ENCODE results near the gene PCDHGA10. TPM values are rescaled to one million over a fixed set of nuclear protein-coding genes. Genes with fewer than 3 reads are reported as not detected.
"Not testable (repeated sequence)": the region's sequence is repeated elsewhere in the genome, so short reads cannot be mapped to it uniquely, and the experiment has no call there.

Gene PCDHGA10
- total RNA-seq, 1 donor from 2014 or later: 0.34 TPM

GRCh38 chr5:141383345-141383744 lies 29.4 kb upstream of the PCDHGA10 start:
- Mint-ChIP-seq H3K4me3 (ENCODE audit: low read depth) (peak overlapping the region; percentile 75), H3K36me3 (ENCODE audit: low read depth) (no peaks in the 10 kb centered on the region), H3K9me3 (peaks cover 41% of the 10 kb centered on the region), H3K27ac (no peak overlapping the region), H3K27me3 (ENCODE audit: low read depth) (peaks cover 13% of the 10 kb centered on the region), H3K4me1 (ENCODE audit: low read depth) (no peaks in the 10 kb centered on the region)
- intact Hi-C loops (cut with micrococcal nuclease): no loop called here
- no peak for DNase-seq (ENCODE audit: low spot score)

GRCh38 chr5:141384471-141385267 lies 28.1 kb upstream of the PCDHGA10 start:
- no peak for DNase-seq (ENCODE audit: low spot score)
- Mint-ChIP-seq H3K4me3 (ENCODE audit: low read depth) (no peak overlapping the region), H3K27ac (no peak overlapping the region), H3K27me3 (ENCODE audit: low read depth) (peaks cover 16% of the 10 kb centered on the region), H3K4me1 (ENCODE audit: low read depth) (no peaks in the 10 kb centered on the region), H3K9me3 (peaks cover 46% of the 10 kb centered on the region), H3K36me3 (ENCODE audit: low read depth) (no peaks in the 10 kb centered on the region)
- intact Hi-C loops (cut with micrococcal nuclease): no loop called here

- H3K4me1 Mint-ChIP-seq (ENCODE audit: low read depth); H3K27ac Mint-ChIP-seq; H3K36me3 Mint-ChIP-seq (ENCODE audit: low read depth); DNase-seq (ENCODE audit: low spot score); intact Hi-C loops (cut with micrococcal nuclease): not testable (repeated sequence)
- H3K4me3 Mint-ChIP-seq (ENCODE audit: low read depth): peak within 1 kb of the TSS; percentile 37
- peaks cover 55% of the 10 kb centered on the region for H3K9me3 Mint-ChIP-seq
- H3K27me3 Mint-ChIP-seq (ENCODE audit: low read depth): peaks cover 20% of the 10 kb centered on the region
Observed at GRCh38 chr5:141387557-141388311, 25.1 kb upstream of the PCDHGA10 start, which contains the start of gene PCDHGB4. TSS of gene PCDHGB4 (plus strand) at chr5:141387698. CDS start at chr5:141387885, 187 bp downstream.

- intact Hi-C loops (cut with micrococcal nuclease): no loop called here
- H3K27ac Mint-ChIP-seq: no peak overlapping the region
- H3K36me3 Mint-ChIP-seq (ENCODE audit: low read depth): peaks cover 3% of the 10 kb centered on the region
- H3K4me1 Mint-ChIP-seq (ENCODE audit: low read depth): no peaks in the 10 kb centered on the region
- no peak overlapping the region for H3K4me3 Mint-ChIP-seq (ENCODE audit: low read depth)
- H3K9me3 Mint-ChIP-seq: peaks cover 53% of the 10 kb centered on the region
- H3K27me3 Mint-ChIP-seq (ENCODE audit: low read depth): peaks cover 16% of the 10 kb centered on the region
- no peak for DNase-seq (ENCODE audit: low spot score)
Observed at GRCh38 chr5:141388661-141389060, 24.1 kb upstream of the PCDHGA10 start.

GRCh38 chr5:141389153-141390042 lies 23.4 kb upstream of the PCDHGA10 start:
- no peaks in the 10 kb centered on the region for H3K4me1 Mint-ChIP-seq (ENCODE audit: low read depth)
- intact Hi-C loops (cut with micrococcal nuclease): no loop called here
- no peak overlapping the region for H3K4me3 Mint-ChIP-seq (ENCODE audit: low read depth)
- peaks cover 15% of the 10 kb centered on the region for H3K27me3 Mint-ChIP-seq (ENCODE audit: low read depth)
- peaks cover 3% of the 10 kb centered on the region for H3K36me3 Mint-ChIP-seq (ENCODE audit: low read depth)
- H3K27ac Mint-ChIP-seq: no peak overlapping the region
- peaks cover 56% of the 10 kb centered on the region for H3K9me3 Mint-ChIP-seq
- DNase-seq (ENCODE audit: low spot score): no peak

GRCh38 chr5:141392429-141393198 lies 20.2 kb upstream of the PCDHGA10 start, which contains the start of gene PCDHGA8:
TSS of gene PCDHGA8 (plus strand) at chr5:141392633. CDS start at chr5:141392814, 181 bp downstream.
- Mint-ChIP-seq H3K27me3 (ENCODE audit: low read depth) (peaks cover 15% of the 10 kb centered on the region), H3K4me1 (ENCODE audit: low read depth) (no peaks in the 10 kb centered on the region), H3K27ac (no peak within 1 kb of the TSS), H3K9me3 (peaks cover 42% of the 10 kb centered on the region), H3K36me3 (ENCODE audit: low read depth) (peaks cover 3% of the 10 kb centered on the region), H3K4me3 (ENCODE audit: low read depth) (no peak within 1 kb of the TSS)
- no peak for DNase-seq (ENCODE audit: low spot score)
- intact Hi-C loops (cut with micrococcal nuclease): no loop called here

- Mint-ChIP-seq H3K4me3 (ENCODE audit: low read depth) (no peak overlapping the region), H3K36me3 (ENCODE audit: low read depth) (peaks cover 3% of the 10 kb centered on the region), H3K4me1 (ENCODE audit: low read depth) (no peaks in the 10 kb centered on the region), H3K27me3 (ENCODE audit: low read depth) (peaks cover 14% of the 10 kb centered on the region), H3K27ac (no peak overlapping the region), H3K9me3 (peaks cover 40% of the 10 kb centered on the region)
- intact Hi-C loops (cut with micrococcal nuclease): no loop called here
- DNase-seq (ENCODE audit: low spot score): no peak
Observed at GRCh38 chr5:141393267-141393666, 19.5 kb upstream of the PCDHGA10 start.

- H3K4me1 Mint-ChIP-seq (ENCODE audit: low read depth); H3K36me3 Mint-ChIP-seq (ENCODE audit: low read depth); H3K4me3 Mint-ChIP-seq (ENCODE audit: low read depth); intact Hi-C loops (cut with micrococcal nuclease); H3K27ac Mint-ChIP-seq; DNase-seq (ENCODE audit: low spot score): not testable (repeated sequence)
- H3K9me3 Mint-ChIP-seq: peaks cover 37% of the 10 kb centered on the region
- H3K27me3 Mint-ChIP-seq (ENCODE audit: low read depth): peaks cover 19% of the 10 kb centered on the region
Observed at GRCh38 chr5:141394401-141395187, 18.2 kb upstream of the PCDHGA10 start.

- intact Hi-C loops (cut with micrococcal nuclease); H3K27ac Mint-ChIP-seq; H3K36me3 Mint-ChIP-seq (ENCODE audit: low read depth); H3K4me1 Mint-ChIP-seq (ENCODE audit: low read depth): not testable (repeated sequence)
- H3K4me3 Mint-ChIP-seq (ENCODE audit: low read depth): peak within 1 kb of the TSS; percentile 55
- peaks cover 22% of the 10 kb centered on the region for H3K27me3 Mint-ChIP-seq (ENCODE audit: low read depth)
- DNase-seq (ENCODE audit: low spot score): peak; percentile 31
- peaks cover 36% of the 10 kb centered on the region for H3K9me3 Mint-ChIP-seq
Observed at GRCh38 chr5:141397756-141398551, 14.8 kb upstream of the PCDHGA10 start, which contains the start of gene PCDHGB5. TSS of gene PCDHGB5 (plus strand) at chr5:141397947. CDS start at chr5:141398128, 181 bp downstream.

GRCh38 chr5:141398608-141399007 lies 14.2 kb upstream of the PCDHGA10 start:
- Mint-ChIP-seq H3K27me3 (ENCODE audit: low read depth) (peaks cover 23% of the 10 kb centered on the region), H3K36me3 (ENCODE audit: low read depth) (no peaks in the 10 kb centered on the region), H3K4me1 (ENCODE audit: low read depth) (no peaks in the 10 kb centered on the region), H3K4me3 (ENCODE audit: low read depth) (no peak overlapping the region), H3K27ac (no peak overlapping the region), H3K9me3 (peaks cover 35% of the 10 kb centered on the region)
- intact Hi-C loops (cut with micrococcal nuclease): no loop called here
- no peak for DNase-seq (ENCODE audit: low spot score)

Measured in activated T-helper 2 cell treated with anti-CD3 and anti-CD28 coated beads, Interferon-gamma antibody, Interleukin-2, Interleukin-4, amounts not matched to agents 10 μg/mL and 5 μg/mL and 100 μg/mL, durations not matched to agents 14 hours and 24 hours and 36 hours (primary cell).